IMR-90 (cell line): ENCODE measurements around the gene FAM219A. TPM values are rescaled to one million over a fixed set of nuclear protein-coding genes. Genes with fewer than 3 reads are reported as not detected.

Source experiments
- ATAC-seq: fragments of 200-7000 bp; cut with Tn5 transposase; 2 replicates; pipeline ENCODE4 v1.9.1; 2020; ENCODE audit warnings: low read depth, mild to moderate bottlenecking, moderate library complexity
- BruUV-seq: library from RNA; stranded (reverse); fragments of 400-500 nt; replicated peaks from 2 replicates; lab custom pipeline; 2021; lab: Mats Ljungman, UMichigan
- CTCF ChIA-PET: fragments of 300-600 bp; formaldehyde crosslinking; extraction: SDS; loops from one replicate; lab custom pipeline; 2021; ENCODE audit warnings: antibody characterized with exemption; lab: Yijun Ruan, JAX
- POLR2A ChIA-PET: fragments of 300-600 bp; sonication (Branson Sonifier 250); formaldehyde crosslinking; loops from one replicate; lab custom pipeline; 2022; ENCODE audit warnings: antibody characterized with exemption; ENCODE audit not compliant: unreplicated experiment; lab: Charles Lee
- DNase-seq: peaks from one replicate; pipeline ENCODE4 v3.0.0; 2013
- H2AFZ ChIP-seq: replicated peaks from 2 replicates; pipeline ENCODE3; 2013; ENCODE audit warnings: low read length, mild to moderate bottlenecking; ENCODE audit not compliant: poor library complexity
- H2AK5ac ChIP-seq: 2 replicates; pipeline ENCODE4 v1.6.1; 2013; ENCODE audit warnings: low read depth, low read length, inconsistent platforms
- H2AK9ac ChIP-seq: replicated peaks from 2 replicates; pipeline ENCODE3; 2013; ENCODE audit warnings: mild to moderate bottlenecking, low read depth, low read length, moderate library complexity; ENCODE audit not compliant: poor library complexity
- H2BK120ac ChIP-seq: 2 replicates; pipeline ENCODE4 v1.6.1; 2013; ENCODE audit warnings: low read depth, low read length, inconsistent platforms
- H2BK15ac ChIP-seq: 3 replicates; pipeline ENCODE4 v1.6.1; 2013; ENCODE audit warnings: low read depth, low read length, inconsistent platforms
- H2BK20ac ChIP-seq: 2 replicates; pipeline ENCODE4 v1.6.1; 2013; ENCODE audit warnings: low read depth, mild to moderate bottlenecking, inconsistent platforms, low read length, moderate library complexity
- H2BK5ac ChIP-seq: 2 replicates; pipeline ENCODE4 v1.6.1; 2013; ENCODE audit warnings: mild to moderate bottlenecking, low read depth, low read length, inconsistent platforms; ENCODE audit not compliant: poor library complexity, severe bottlenecking
- H3K14ac ChIP-seq: replicated peaks from 2 replicates; pipeline ENCODE4 v1.6.1; 2013; ENCODE audit warnings: low read depth, low read length, inconsistent platforms
- H3K18ac ChIP-seq: 2 replicates; pipeline ENCODE4 v1.6.1; 2013; ENCODE audit warnings: low read depth, low read length, control low read depth
- H3K23ac ChIP-seq: 2 replicates; pipeline ENCODE4 v1.6.1; 2013; ENCODE audit warnings: low read depth, low read length, inconsistent platforms
- H3K27ac ChIP-seq: 2 replicates; pipeline ENCODE4 v1.5.1; 2013; ENCODE audit warnings: mild to moderate bottlenecking, control low read depth, low read length; ENCODE audit not compliant: insufficient read depth
- H3K27me3 ChIP-seq: 2 replicates; pipeline ENCODE4 v1.6.1; 2013; ENCODE audit warnings: low read length; ENCODE audit not compliant: control insufficient read depth, insufficient read depth
- H3K36me3 ChIP-seq: 2 replicates; pipeline ENCODE4 v1.6.1; 2013; ENCODE audit warnings: low read length, mixed read lengths; ENCODE audit not compliant: control insufficient read depth, insufficient read depth
- H3K4ac ChIP-seq: 2 replicates; pipeline ENCODE4 v1.6.1; 2013; ENCODE audit warnings: low read depth, low read length, inconsistent platforms
- H3K4me1 ChIP-seq: 2 replicates; pipeline ENCODE4 v1.6.1; 2013; ENCODE audit warnings: low read length, mixed read lengths; ENCODE audit not compliant: control insufficient read depth, insufficient read depth
- H3K4me2 ChIP-seq: 2 replicates; pipeline ENCODE4 v1.6.1; 2013; ENCODE audit warnings: low read depth, mild to moderate bottlenecking, control low read depth, low read length, moderate library complexity
- H3K4me3 ChIP-seq: 2 replicates; pipeline ENCODE4 v1.5.1; 2013; ENCODE audit warnings: low read depth, mild to moderate bottlenecking, control low read depth, low read length, moderate library complexity; ENCODE audit not compliant: insufficient read depth
- H3K56ac ChIP-seq: 2 replicates; pipeline ENCODE4 v1.6.1; 2013; ENCODE audit warnings: low read length, inconsistent platforms; ENCODE audit not compliant: insufficient read depth; ENCODE audit errors: extremely low read depth
- H3K79me1 ChIP-seq, 2 experiments: 2 replicates each; pipeline ENCODE4 v1.6.1; 2013; ENCODE audit warnings: low read length in 2 of 2, inconsistent platforms in 1 of 2, low read depth in 1 of 2
- H3K9ac ChIP-seq: 2 replicates; pipeline ENCODE4 v1.6.1; 2013; ENCODE audit warnings: low read depth, low read length, control low read depth
- H3K9me1 ChIP-seq: 2 replicates; pipeline ENCODE4 v1.6.1; 2013; ENCODE audit warnings: low read length, inconsistent platforms; ENCODE audit not compliant: insufficient read depth
- H3K9me3 ChIP-seq: 2 replicates; pipeline ENCODE4 v1.6.1; 2013; ENCODE audit warnings: low read length; ENCODE audit not compliant: control insufficient read depth, insufficient read depth
- H4K20me1 ChIP-seq: 2 replicates; pipeline ENCODE4 v1.6.1; 2013; ENCODE audit warnings: low read length, inconsistent platforms; ENCODE audit not compliant: insufficient read depth
- H4K5ac ChIP-seq: 2 replicates; pipeline ENCODE4 v1.6.1; 2013; ENCODE audit warnings: mild to moderate bottlenecking, low read depth, low read length, control low read depth
- H4K8ac ChIP-seq, 2 experiments: 2 replicates each; pipeline ENCODE4 v1.6.1; 2013; ENCODE audit warnings: low read depth in 2 of 2, low read length in 2 of 2, control low read depth in 1 of 2, inconsistent platforms in 1 of 2
- H4K91ac ChIP-seq: 2 replicates; pipeline ENCODE4 v1.6.1; 2013; ENCODE audit warnings: low read depth, low read length, inconsistent platforms; ENCODE audit not compliant: insufficient read depth
- BHLHE40 ChIP-seq: fragments of 150-350 bp; IDR thresholded peaks from 2 replicates; pipeline ENCODE4 v1.6.1; 2016; ENCODE audit warnings: mild to moderate bottlenecking, low read depth, low read length
- CHD1 ChIP-seq: IDR thresholded peaks from 2 replicates; pipeline ENCODE4 v1.6.1; 2012; ENCODE audit warnings: low read depth, low read length, improper control_type of control experiment
- FOS ChIP-seq: fragments of 150-350 bp; IDR thresholded peaks from 2 replicates; pipeline ENCODE4 v1.6.1; 2016; ENCODE audit warnings: low read depth, low read length
- MXI1 ChIP-seq: IDR thresholded peaks from 2 replicates; pipeline ENCODE4 v1.6.1; 2012; ENCODE audit warnings: low read depth, mild to moderate bottlenecking, low read length, moderate library complexity, borderline replicate concordance
- RCOR1 ChIP-seq: IDR thresholded peaks from 2 replicates; pipeline ENCODE4 v1.6.1; 2012; ENCODE audit warnings: mild to moderate bottlenecking, low read length, improper control_type of control experiment; ENCODE audit not compliant: insufficient replicate concordance
- SMC3 ChIP-seq: fragments of 150-350 bp; IDR thresholded peaks from 2 replicates; pipeline ENCODE4 v1.6.1; 2016; ENCODE audit warnings: low read depth, mild to moderate bottlenecking, antibody characterized with exemption, low read length, moderate library complexity
- WGBS, 2 experiments: methylation state at CpG; one replicate each; pipeline versions ENCODE4 v1.1.5 to v1.1.7; 2013; ENCODE audit warnings: missing lambda C conversion rate in 2 of 2; ENCODE audit not compliant: insufficient read length in 1 of 2; ENCODE audit errors: extremely low coverage in 2 of 2; 5-methylcytosine and 5-hydroxymethylcytosine counted together
- dilution Hi-C: fragments of 300-500 bp; cut with HindIII; formaldehyde crosslinking; loops from one replicate; pipeline ENCODE4 v1.14.3; 2018; ENCODE audit warnings: low sequenced_read_pairs; ENCODE audit not compliant: unreplicated experiment
- in situ Hi-C: fragments of 300-500 bp; cut with MboI; formaldehyde crosslinking; loops from 3 replicates; pipeline ENCODE4 v1.14.3; 2019; ENCODE audit warnings: low sequenced_read_pairs, inconsistent platforms, mixed read lengths
- intact Hi-C: fragments of 100-400 bp; cut with micrococcal nuclease; formaldehyde crosslinking; loops from 2 replicates; pipeline ENCODE4 v1.10.0; 2022
- polyA plus RNA-seq, 3 experiments: library from polyadenylated mRNA; depleted of rRNA; stranded (reverse); fragments of >200 nt; gene quantifications; 2 replicates each; pipeline ENCODE4 v1.2.3, GENCODE V29; 2012; ENCODE audit warnings: low replicate concordance in 1 of 3
- total RNA-seq: library from RNA; depleted of rRNA; stranded (reverse); fragments of >200 nt; gene quantifications from 2 replicates; pipeline ENCODE4 v1.2.3, GENCODE V29; 2012
- TF ChIP-seq, protein P1 (sequence below): fragments of 150-350 bp; IDR thresholded peaks from 2 replicates; pipeline ENCODE4 v1.6.1; 2016; ENCODE audit warnings: low read depth, mild to moderate bottlenecking, low read length, moderate library complexity, borderline replicate concordance
- TF ChIP-seq, protein P2 (sequence below): fragments of 150-350 bp; IDR thresholded peaks from 2 replicates; pipeline ENCODE4 v1.6.1; 2017; ENCODE audit warnings: mild to moderate bottlenecking, antibody characterized with exemption, low read length, low read depth

Gene FAM219A
- total and polyA plus RNA-seq, 2 of the 4 experiments (the other 2 are of a cell fraction) = 4.8 to 20.8 TPM

DNA sequence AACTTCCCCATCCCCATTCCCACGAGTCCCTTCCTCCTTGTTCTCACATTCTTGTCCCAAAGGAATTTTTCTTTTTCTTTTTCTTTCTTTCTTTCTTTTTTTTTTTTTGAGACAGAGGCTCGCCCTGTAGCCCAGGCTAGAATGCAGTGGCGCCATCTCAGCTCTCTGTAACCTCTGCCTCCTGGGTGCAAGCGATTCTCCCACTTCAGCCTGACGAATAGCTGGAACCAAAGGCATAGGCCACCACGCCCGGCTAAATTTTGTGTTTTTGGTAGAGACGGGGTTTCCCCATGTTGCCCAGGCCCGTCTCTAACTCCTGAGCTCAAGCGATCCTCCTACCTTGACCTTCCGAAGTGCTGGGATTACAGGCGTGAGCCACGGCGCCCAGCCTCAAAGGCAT is 986 bp upstream of the FAM219A start:
- DNase-seq = no peak
- Histone ChIP-seq H3K36me3 (no peaks in the 10 kb centered on the region), H3K4me2 (no peak overlapping the region), H4K8ac (no peak overlapping the region), H2BK5ac (no peak overlapping the region), H3K14ac (no peak overlapping the region), H3K56ac (no peak overlapping the region), H3K27ac (no peak overlapping the region), H3K23ac (no peak overlapping the region), H4K5ac (no peak overlapping the region), H2AFZ (no peak overlapping the region), H3K4me1 (peaks cover 5% of the 10 kb centered on the region), H3K79me1 (peaks cover 3 to 38% of the 10 kb centered on the region in 2 experiments; a peak in 3 of 4 replicates), H2BK120ac (no peak overlapping the region), H3K4me3 (no peak overlapping the region), H3K9me1 (peaks cover 9% of the 10 kb centered on the region), H2BK20ac (no peak overlapping the region), H2BK15ac (no peak overlapping the region), H3K27me3 (peaks cover 8% of the 10 kb centered on the region), H4K20me1 (peaks cover 27% of the 10 kb centered on the region), H2AK9ac (no peak overlapping the region), H3K9me3 (no peaks in the 10 kb centered on the region), H2AK5ac (no peak overlapping the region), H3K9ac (no peak overlapping the region), H3K18ac (no peak overlapping the region), H3K4ac (no peak overlapping the region), H4K91ac (no peak overlapping the region)
- BruUV-seq = no TSS peak
- CTCF ChIA-PET = no interaction called here
- intact Hi-C loops = no loop called here
- dilution Hi-C loops = no loop called here
- WGBS, 2 experiments = 85% methylated on average over 3 of the region's 14 CpGs; no CpG with 5 or more reads in 1 of the 2 experiments
- in situ Hi-C loops = no loop called here
- POLR2A ChIA-PET = no interaction called here
- no peak for TF ChIP-seq CHD1
- TF ChIP-seq BHLHE40 = no peak
- TF ChIP-seq, protein P1, sequence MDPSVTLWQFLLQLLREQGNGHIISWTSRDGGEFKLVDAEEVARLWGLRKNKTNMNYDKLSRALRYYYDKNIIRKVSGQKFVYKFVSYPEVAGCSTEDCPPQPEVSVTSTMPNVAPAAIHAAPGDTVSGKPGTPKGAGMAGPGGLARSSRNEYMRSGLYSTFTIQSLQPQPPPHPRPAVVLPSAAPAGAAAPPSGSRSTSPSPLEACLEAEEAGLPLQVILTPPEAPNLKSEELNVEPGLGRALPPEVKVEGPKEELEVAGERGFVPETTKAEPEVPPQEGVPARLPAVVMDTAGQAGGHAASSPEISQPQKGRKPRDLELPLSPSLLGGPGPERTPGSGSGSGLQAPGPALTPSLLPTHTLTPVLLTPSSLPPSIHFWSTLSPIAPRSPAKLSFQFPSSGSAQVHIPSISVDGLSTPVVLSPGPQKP = no peak
- no peak for TF ChIP-seq FOS
- TF ChIP-seq MXI1 = no peak
- TF ChIP-seq, protein P2, sequence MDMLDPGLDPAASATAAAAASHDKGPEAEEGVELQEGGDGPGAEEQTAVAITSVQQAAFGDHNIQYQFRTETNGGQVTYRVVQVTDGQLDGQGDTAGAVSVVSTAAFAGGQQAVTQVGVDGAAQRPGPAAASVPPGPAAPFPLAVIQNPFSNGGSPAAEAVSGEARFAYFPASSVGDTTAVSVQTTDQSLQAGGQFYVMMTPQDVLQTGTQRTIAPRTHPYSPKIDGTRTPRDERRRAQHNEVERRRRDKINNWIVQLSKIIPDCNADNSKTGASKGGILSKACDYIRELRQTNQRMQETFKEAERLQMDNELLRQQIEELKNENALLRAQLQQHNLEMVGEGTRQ = no peak
- no peak for TF ChIP-seq RCOR1
- TF ChIP-seq SMC3 = no peak
- no peak for ATAC-seq
